Trophoblast cell (in vitro differentiated cells and primary cell): ENCODE results near the gene SLC35F3.
"Not testable (repeated sequence)": the region's sequence is repeated elsewhere in the genome, so short reads cannot be mapped to it uniquely, and the experiment has no call there.

ENCODE experiments used
- DNase-seq, 2 donors: peaks; one replicate each; pipeline ENCODE4 v3.0.0-alpha.2; 2016
- H2AFZ ChIP-seq: 2 replicates; pipeline ENCODE4 v1.6.1; 2013; ENCODE audit warnings: low read length, moderate library complexity, mild to moderate bottlenecking; ENCODE audit not compliant: insufficient read depth, poor library complexity
- H2AK5ac ChIP-seq: 2 replicates; pipeline ENCODE4 v1.6.1; 2013; ENCODE audit warnings: mild to moderate bottlenecking, low read length
- H2BK120ac ChIP-seq: 2 replicates; pipeline ENCODE4 v1.6.1; 2013; ENCODE audit warnings: low read length, mild to moderate bottlenecking, moderate library complexity; ENCODE audit not compliant: insufficient read depth, poor library complexity
- H2BK12ac ChIP-seq: 2 replicates; pipeline ENCODE4 v1.6.1; 2013; ENCODE audit warnings: mild to moderate bottlenecking, low read length, moderate library complexity
- H2BK5ac ChIP-seq: 2 replicates; pipeline ENCODE4 v1.6.1; 2013; ENCODE audit warnings: low read length, low read depth, moderate library complexity, mild to moderate bottlenecking; ENCODE audit not compliant: poor library complexity
- H3K14ac ChIP-seq: 2 replicates; pipeline ENCODE4 v1.6.1; 2013; ENCODE audit warnings: mild to moderate bottlenecking, low read length
- H3K18ac ChIP-seq: 2 replicates; pipeline ENCODE4 v1.6.1; 2013; ENCODE audit warnings: mild to moderate bottlenecking, low read length
- H3K23ac ChIP-seq: 2 replicates; pipeline ENCODE4 v1.6.1; 2013; ENCODE audit warnings: low read length
- H3K27ac ChIP-seq: 2 replicates; pipeline ENCODE4 v1.5.1; 2013; ENCODE audit warnings: low read depth, mild to moderate bottlenecking, inconsistent platforms, low read length, moderate library complexity
- H3K27me3 ChIP-seq: 2 replicates; pipeline ENCODE4 v1.6.1; 2013; ENCODE audit warnings: inconsistent platforms, mild to moderate bottlenecking, low read length, moderate library complexity; ENCODE audit not compliant: insufficient read depth
- H3K36me3 ChIP-seq, 2 experiments: 1 replicate in 1 of 2; 2 replicates in 1 of 2; pipeline ENCODE4 v1.6.1; 2013; ENCODE audit warnings: low read length in 2 of 2, mild to moderate bottlenecking in 2 of 2, moderate library complexity in 1 of 2; ENCODE audit not compliant: insufficient read depth in 2 of 2, control insufficient read depth in 1 of 2
- H3K4ac ChIP-seq: 2 replicates; pipeline ENCODE4 v1.6.1; 2013; ENCODE audit warnings: low read depth, mild to moderate bottlenecking, low read length, moderate library complexity
- H3K4me1 ChIP-seq, 2 experiments: 1 replicate in 1 of 2; 2 replicates in 1 of 2; pipeline ENCODE4 v1.6.1; 2013; ENCODE audit warnings: low read length in 2 of 2, mild to moderate bottlenecking in 2 of 2, moderate library complexity in 1 of 2; ENCODE audit not compliant: insufficient read depth in 2 of 2, control insufficient read depth in 1 of 2
- H3K4me2 ChIP-seq: 2 replicates; pipeline ENCODE4 v1.6.1; 2013; ENCODE audit warnings: inconsistent platforms, mild to moderate bottlenecking, low read length, moderate library complexity
- H3K4me3 ChIP-seq: 2 replicates; pipeline ENCODE4 v1.5.1; 2013; ENCODE audit warnings: mild to moderate bottlenecking, low read depth, low read length, inconsistent platforms
- H3K79me1 ChIP-seq: one replicate; pipeline ENCODE4 v1.6.1; 2013; ENCODE audit warnings: low read length
- H3K79me2 ChIP-seq: 2 replicates; pipeline ENCODE4 v1.6.1; 2013; ENCODE audit warnings: low read length, mild to moderate bottlenecking; ENCODE audit not compliant: control insufficient read depth, insufficient read depth, poor library complexity
- H3K9ac ChIP-seq: 2 replicates; pipeline ENCODE4 v1.6.1; 2013; ENCODE audit warnings: mild to moderate bottlenecking, low read length
- H3K9me3 ChIP-seq: 2 replicates; pipeline ENCODE4 v1.6.1; 2013; ENCODE audit warnings: low read depth, mild to moderate bottlenecking, control low read depth, inconsistent platforms, low read length; ENCODE audit not compliant: insufficient read depth
- H4K12ac ChIP-seq: 2 replicates; pipeline ENCODE4 v1.6.1; 2013; ENCODE audit warnings: low read depth, mild to moderate bottlenecking, low read length, moderate library complexity
- H4K8ac ChIP-seq: 2 replicates; pipeline ENCODE4 v1.6.1; 2013; ENCODE audit warnings: low read depth, mild to moderate bottlenecking, low read length, moderate library complexity
- H4K91ac ChIP-seq: one replicate; pipeline ENCODE4 v1.6.1; 2013; ENCODE audit warnings: low read depth, mild to moderate bottlenecking, low read length, moderate library complexity
- WGBS: extraction: QIAGEN DNeasy Blood & Tissue Kit; methylation state at CpG from one replicate; pipeline ENCODE4 v1.1.7; 2013; ENCODE audit warnings: missing lambda C conversion rate; ENCODE audit not compliant: insufficient read length, insufficient coverage; ENCODE audit errors: extremely low coverage; 5-methylcytosine and 5-hydroxymethylcytosine counted together

The SLC35F3 gene

GRCh38 chr1:234297668-234298067 is 393.2 kb downstream of the SLC35F3 start:
- Histone ChIP-seq H3K23ac (no peak overlapping the region), H4K8ac (no peak overlapping the region)

GRCh38 chr1:234300096-234300495 is 395.6 kb downstream of the SLC35F3 start:
- Histone ChIP-seq H4K12ac (no peak overlapping the region), H3K79me2 (no peaks in the 10 kb centered on the region), H4K91ac (no peak overlapping the region), H3K14ac (no peak overlapping the region), H2BK120ac (no peak overlapping the region), H3K4ac (no peak overlapping the region), H2AFZ (no peak overlapping the region), H3K79me1 (no peaks in the 10 kb centered on the region), H3K4me1 (no peaks in the 10 kb centered on the region), H3K36me3 (no peaks in the 10 kb centered on the region), H3K9ac (no peak overlapping the region), H3K4me2 (no peak overlapping the region), H3K9me3 (no peaks in the 10 kb centered on the region), H3K4me3 (no peak overlapping the region), H2BK5ac (no peak overlapping the region), H3K27me3 (no peaks in the 10 kb centered on the region), H4K8ac (no peak overlapping the region), H3K27ac (no peak overlapping the region), H2AK5ac (no peak overlapping the region), H3K18ac (no peak overlapping the region), H3K23ac (no peak overlapping the region), H2BK12ac (no peak overlapping the region)
- no peak for DNase-seq
- no CpG with 5 or more reads among the region's 2 CpGs for WGBS

More at GRCh38 chr1:234297668-234298067, 393.2 kb downstream of the SLC35F3 start:
- Histone ChIP-seq H3K36me3 (no peaks in the 10 kb centered on the region), H3K14ac (no peak overlapping the region), H3K4me1 (no peaks in the 10 kb centered on the region), H2BK5ac (no peak overlapping the region), H2AFZ (no peak overlapping the region), H4K91ac (no peak overlapping the region), H3K79me1 (no peaks in the 10 kb centered on the region), H4K12ac (no peak overlapping the region), H3K27ac (no peak overlapping the region), H3K4me2 (no peak overlapping the region), H2BK12ac (no peak overlapping the region), H3K4me3 (no peak overlapping the region), H2AK5ac (no peak overlapping the region), H3K27me3 (no peaks in the 10 kb centered on the region), H2BK120ac (no peak overlapping the region), H3K9me3 (no peaks in the 10 kb centered on the region), H3K18ac (no peak overlapping the region), H3K9ac (no peak overlapping the region), H3K4ac (no peak overlapping the region), H3K79me2 (no peaks in the 10 kb centered on the region)
- DNase-seq: no peak
- no CpG with 5 or more reads among the region's 1 CpG for WGBS

- H3K27ac ChIP-seq, H3K79me1 ChIP-seq, H4K91ac ChIP-seq, H3K4me2 ChIP-seq, H2AK5ac ChIP-seq, H3K4me1 ChIP-seq, H3K14ac ChIP-seq, H2BK5ac ChIP-seq, H2BK120ac ChIP-seq, H4K12ac ChIP-seq, DNase-seq, H2AFZ ChIP-seq, H3K23ac ChIP-seq, H3K27me3 ChIP-seq, H3K4me3 ChIP-seq, H3K36me3 ChIP-seq, H3K9ac ChIP-seq, H3K4ac ChIP-seq, H3K9me3 ChIP-seq, H2BK12ac ChIP-seq, H3K18ac ChIP-seq, H4K8ac ChIP-seq, H3K79me2 ChIP-seq: not testable (repeated sequence)
- no CpG with 5 or more reads among the region's 1 CpG for WGBS
These were observed 397.2 kb downstream of the SLC35F3 start for GRCh38 chr1:234301663-234302062.

- H2BK120ac ChIP-seq: no peak overlapping the region
- H3K18ac ChIP-seq: no peak overlapping the region
- H3K36me3 ChIP-seq: no peaks in the 10 kb centered on the region
- no peaks in the 10 kb centered on the region for H3K4me1 ChIP-seq
- no peak overlapping the region for H4K8ac ChIP-seq
- WGBS: 100% methylated on average over 1 of the region's 6 CpGs
- H3K4me3 ChIP-seq: no peak overlapping the region
- H3K27me3 ChIP-seq: no peaks in the 10 kb centered on the region
- no peak overlapping the region for H2AK5ac ChIP-seq
- H2BK5ac ChIP-seq: no peak overlapping the region
- no peak overlapping the region for H4K12ac ChIP-seq
- H3K4ac ChIP-seq: no peak overlapping the region
- no peak overlapping the region for H3K9ac ChIP-seq
- H3K4me2 ChIP-seq: no peak overlapping the region
- H3K23ac ChIP-seq: no peak overlapping the region
- no peak overlapping the region for H2AFZ ChIP-seq
- no peak for DNase-seq
- H3K14ac ChIP-seq: no peak overlapping the region
- H2BK12ac ChIP-seq: no peak overlapping the region
- no peak overlapping the region for H3K27ac ChIP-seq
- no peaks in the 10 kb centered on the region for H3K9me3 ChIP-seq
- H3K79me2 ChIP-seq: no peaks in the 10 kb centered on the region
- H3K79me1 ChIP-seq: no peaks in the 10 kb centered on the region
- H4K91ac ChIP-seq: no peak overlapping the region
These were observed 398.0 kb downstream of the SLC35F3 start for GRCh38 chr1:234302354-234302962.
